K562 (cell line): ENCODE measurements around the gene PPTC7. TPM values are rescaled to one million over a fixed set of nuclear protein-coding genes. Genes with fewer than 3 reads are reported as not detected.

Experiments used
- BRCA1 ChIP-seq, 2 experiments: fragments of 450-650 bp in 1 of 2; sonication (generic) in 1 of 2; formaldehyde crosslinking in 1 of 2; IDR thresholded peaks; 2 replicates each; pipeline versions ENCODE4 v1.5.0 to v1.6.1; 2017 to 2020; ENCODE audit warnings: mild to moderate bottlenecking in 1 of 2, missing genetic modification reagents in 1 of 2
- E2F6 ChIP-seq, 2 experiments: IDR thresholded peaks; 2 replicates each; pipeline ENCODE4 v1.6.1; 2011; ENCODE audit warnings: borderline replicate concordance in 1 of 2, control low read depth in 1 of 2, low read depth in 1 of 2, low read length in 1 of 2, mild to moderate bottlenecking in 1 of 2, mixed read lengths in 1 of 2, moderate library complexity in 1 of 2; ENCODE audit not compliant: insufficient read depth in 1 of 2, insufficient read length in 1 of 2, poor library complexity in 1 of 2, severe bottlenecking in 1 of 2; ENCODE audit errors: extremely low read depth in 1 of 2
- ETV1 ChIP-seq: fragments of 450-650 bp; conservative IDR thresholded peaks from 2 replicates; pipeline ENCODE4 v1.6.1; 2016; ENCODE audit warnings: missing genetic modification characterization, control low read depth, low read depth, missing compliant biosample characterization
- JUN ChIP-seq, 2 experiments: sonication (generic) in 1 of 2; formaldehyde crosslinking in 1 of 2; IDR thresholded peaks; 2 replicates each; pipeline versions ENCODE4 v1.6.1 to v1.8.0; 2012 to 2022; ENCODE audit warnings: borderline replicate concordance in 2 of 2, mild to moderate bottlenecking in 2 of 2, improper control_type of control experiment in 1 of 2, low read depth in 1 of 2, low read length in 1 of 2, missing genetic modification reagents in 1 of 2
- NBN ChIP-seq: fragments of 450-650 bp; IDR thresholded peaks from 2 replicates; pipeline ENCODE4 v1.6.1; 2016; ENCODE audit warnings: low read depth, mild to moderate bottlenecking
- PRDM10 ChIP-seq: fragments of 450-650 bp; IDR thresholded peaks from 2 replicates; pipeline ENCODE4 v1.6.1; 2018; ENCODE audit not compliant: partially characterized antibody
- RBM22 ChIP-seq: fragments of 200-400 bp; formaldehyde crosslinking; IDR thresholded peaks from 2 replicates; pipeline ENCODE4 v1.6.1; 2018; ENCODE audit warnings: low read length, low read depth; ENCODE audit not compliant: poor library complexity, severe bottlenecking
- RHOXF2B ChIP-seq: fragments of 250-450 bp; sonication (Bioruptor Pico); conservative IDR thresholded peaks from 2 replicates; pipeline ENCODE4 v1.5.1; 2021
- SPI1 ChIP-seq: IDR thresholded peaks from 2 replicates; pipeline ENCODE4 v1.6.1; 2011; ENCODE audit warnings: low read depth, low read length, control low read depth, borderline replicate concordance
- SRF ChIP-seq, 2 experiments: fragments of 250-450, 450-650 bp in 1 of 2; sonication (Bioruptor Pico) in 1 of 2; sonication (generic) in 1 of 2; formaldehyde crosslinking; IDR thresholded peaks; 2 replicates each; pipeline versions ENCODE4 v1.5.0 to v1.5.1; 2020 to 2022; ENCODE audit warnings: mild to moderate bottlenecking in 1 of 2, missing genetic modification reagents in 1 of 2
- UBTF ChIP-seq, 2 experiments: IDR thresholded peaks; 2 replicates each; pipeline ENCODE4 v1.6.1; 2012; ENCODE audit warnings: improper control_type of control experiment in 2 of 2, low read depth in 2 of 2, low read length in 2 of 2, borderline replicate concordance in 1 of 2
- USF1 ChIP-seq: sonication (generic); formaldehyde crosslinking; IDR thresholded peaks from 2 replicates; pipeline ENCODE4 v1.9.0; 2022; ENCODE audit warnings: mild to moderate bottlenecking, missing genetic modification reagents
- ZNF592 ChIP-seq: fragments of 450-650 bp; IDR thresholded peaks from 2 replicates; pipeline ENCODE4 v1.6.1; 2017; ENCODE audit warnings: antibody characterized with exemption, mild to moderate bottlenecking
- polyA plus RNA-seq, 8 experiments: library from polyadenylated mRNA; depleted of rRNA in 4 of 8; stranded (reverse) in 5 of 8; unstranded in 3 of 8; fragments of >200 nt; fragmentation: Nextera tagmentation in 2 of 8; fragmentation: Illumina TruSeq in 1 of 8; extraction: Ambion mirVana in 2 of 8; extraction: Trizol in 1 of 8; gene quantifications; 2 replicates each; pipeline versions ENCODE4 v1.2.1 to v1.2.3, GENCODE V29; 2011 to 2014; ENCODE audit warnings: inconsistent platforms in 1 of 8, missing spikeins in 1 of 8
- total RNA-seq, 7 experiments: library from RNA; depleted of rRNA in 6 of 7; stranded (reverse); fragments of >200 nt in 6 of 7; fragmentation: Illumina TruSeq in 2 of 7; extraction: Trizol in 2 of 7; gene quantifications; 2 replicates each; pipeline versions ENCODE4 v1.2.1 to v1.2.3, GENCODE V29; 2011 to 2021; ENCODE audit warnings: low replicate concordance in 1 of 7

Gene PPTC7
- total and polyA plus RNA-seq, 9 of the 15 experiments (the other 6 are each of a cell fraction or from before 2014, with no cell fraction given), result 2.6 to 23.1 (median 11.9) TPM

- TF ChIP-seq PRDM10 (peak; percentile 78), NBN (no peak), E2F6 (IDR thresholded peaks at IDR 0.05; ENCODE audit: borderline replicate concordance in 1 of 2, extremely low read depth in 1 of 2, insufficient read depth in 1 of 2, insufficient read length in 1 of 2, low read depth in 1 of 2, low read length in 1 of 2, poor library complexity in 1 of 2, severe bottlenecking in 1 of 2) (peak in 1 of 2 experiments; percentile 42), SPI1 (0 out of 2 replicates have a peak, but pooled peaks have one; percentile 6), ZNF592 (no peak), RBM22 (no peak), BRCA1 (IDR thresholded peaks at IDR 0.05) (no peak), BRCA1 (CRISPR knock-in tag; IDR thresholded peaks at IDR 0.05) (0 out of 2 replicates have a peak, but pooled peaks have one; percentile 55), SRF (CRISPR knock-in tag; IDR thresholded peaks at IDR 0.05) (no peak), RHOXF2B (CRISPR knock-in tag) (no peak), UBTF (IDR thresholded peaks at IDR 0.05; ENCODE audit: borderline replicate concordance in 1 of 2, low read depth in 2 of 2, low read length in 2 of 2) (peak in 1 of 2 experiments; percentile 87; a peak in 1 of 4 replicates), ETV1 (tag) (0 out of 2 replicates have a peak, but pooled peaks have one; percentile 22), JUN (IDR thresholded peaks at IDR 0.05; ENCODE audit: borderline replicate concordance, low read depth, low read length) (no peak), JUN (CRISPR knock-in tag; IDR thresholded peaks at IDR 0.05; ENCODE audit: borderline replicate concordance) (0 out of 2 replicates have a peak, but pooled peaks have one; percentile 48), USF1 (0 out of 2 replicates have a peak, but pooled peaks have one; percentile 37)
Observed at GRCh38 chr12:110501399-110501751, 81.7 kb downstream of the PPTC7 start (continued).
